GM21723 (cell line): Measurements from ENCODE around the gene RNU1-4.
"Not testable (repeated sequence)": the region's sequence is repeated elsewhere in the genome, so short reads cannot be mapped to it uniquely, and the experiment has no call there.

Experiments
- ATAC-seq: cut with Tn5 transposase; IDR thresholded peaks from one replicate; pipeline ENCODE4 v1.9.1; 2021; ENCODE audit warnings: mild to moderate bottlenecking, moderate library complexity; ENCODE audit not compliant: unreplicated experiment

RNU1-4 gene

GRCh38 chr1:16764820-16765655 lies 24.7 kb downstream of the RNU1-4 start:
- ATAC-seq, result not testable (repeated sequence)

- not testable (repeated sequence) for ATAC-seq
Measured at GRCh38 chr1:16765731-16766605, 25.7 kb downstream of the RNU1-4 start.

- not testable (repeated sequence) for ATAC-seq
Measured at GRCh38 chr1:16766689-16767256, 26.5 kb downstream of the RNU1-4 start.

- ATAC-seq, result not testable (repeated sequence)
Measured at GRCh38 chr1:16770139-16770759, 29.9 kb downstream of the RNU1-4 start.

GRCh38 chr1:16770896-16771446 lies 30.7 kb downstream of the RNU1-4 start:
- not testable (repeated sequence) for ATAC-seq

GRCh38 chr1:16772275-16773204 lies 32.2 kb downstream of the RNU1-4 start:
- ATAC-seq, result not testable (repeated sequence)

- not testable (repeated sequence) for ATAC-seq
Measured at GRCh38 chr1:16773205-16773596, 32.9 kb downstream of the RNU1-4 start.

GRCh38 chr1:16773723-16774122 lies 33.4 kb downstream of the RNU1-4 start:
- ATAC-seq, result not testable (repeated sequence)

- ATAC-seq, result not testable (repeated sequence)
Measured at GRCh38 chr1:16774773-16775172, 34.5 kb downstream of the RNU1-4 start.

- not testable (repeated sequence) for ATAC-seq
Measured at GRCh38 chr1:16775290-16775689, 35.0 kb downstream of the RNU1-4 start.

- ATAC-seq, result not testable (repeated sequence)
Measured at GRCh38 chr1:16776248-16776647, 35.9 kb downstream of the RNU1-4 start.

GRCh38 chr1:16776835-16777234 lies 36.5 kb downstream of the RNU1-4 start:
- ATAC-seq, result not testable (repeated sequence)

- ATAC-seq, result not testable (repeated sequence)
Measured at GRCh38 chr1:16777821-16778220, 37.5 kb downstream of the RNU1-4 start.

GRCh38 chr1:16779525-16779924 lies 39.2 kb downstream of the RNU1-4 start:
- ATAC-seq, result not testable (repeated sequence)

GRCh38 chr1:16781033-16781432 lies 40.7 kb downstream of the RNU1-4 start:
- not testable (repeated sequence) for ATAC-seq

GRCh38 chr1:16781625-16782024 lies 41.3 kb downstream of the RNU1-4 start:
- ATAC-seq, result not testable (repeated sequence)

- not testable (repeated sequence) for ATAC-seq
Measured at GRCh38 chr1:16784955-16785354, 44.6 kb downstream of the RNU1-4 start.

GRCh38 chr1:16786362-16786761 lies 46.0 kb downstream of the RNU1-4 start:
- ATAC-seq, result not testable (repeated sequence)

GRCh38 chr1:16787175-16787574 lies 46.9 kb downstream of the RNU1-4 start:
- ATAC-seq, result not testable (repeated sequence)
